PC-3 (cell line): Measurements from ENCODE around the gene EXOC4.

Experiments
- EZH2 ChIP-seq: fragments of 300-600 bp; sonication (generic); IDR thresholded peaks from one replicate; pipeline ENCODE4 v1.6.1; 2017; ENCODE audit warnings: antibody characterized with exemption, mild to moderate bottlenecking, low read length; ENCODE audit not compliant: unreplicated experiment
- EZH2phosphoT487 ChIP-seq: fragments of 300-600 bp; sonication (generic); IDR thresholded peaks from 2 replicates; pipeline ENCODE4 v1.6.1; 2018; ENCODE audit warnings: mild to moderate bottlenecking, antibody characterized with exemption, low read length, borderline replicate concordance
- TF ChIP-seq, protein P1 (sequence below): fragments of 300-600 bp; sonication (generic); conservative IDR thresholded peaks from 2 replicates; pipeline ENCODE4 v1.5.1; 2017; ENCODE audit warnings: antibody characterized with exemption, low read depth, mild to moderate bottlenecking, low read length

GRCh38 chr7:133491201-133491691, 238.4 kb downstream of the EXOC4 start:
- TF ChIP-seq, protein P1, sequence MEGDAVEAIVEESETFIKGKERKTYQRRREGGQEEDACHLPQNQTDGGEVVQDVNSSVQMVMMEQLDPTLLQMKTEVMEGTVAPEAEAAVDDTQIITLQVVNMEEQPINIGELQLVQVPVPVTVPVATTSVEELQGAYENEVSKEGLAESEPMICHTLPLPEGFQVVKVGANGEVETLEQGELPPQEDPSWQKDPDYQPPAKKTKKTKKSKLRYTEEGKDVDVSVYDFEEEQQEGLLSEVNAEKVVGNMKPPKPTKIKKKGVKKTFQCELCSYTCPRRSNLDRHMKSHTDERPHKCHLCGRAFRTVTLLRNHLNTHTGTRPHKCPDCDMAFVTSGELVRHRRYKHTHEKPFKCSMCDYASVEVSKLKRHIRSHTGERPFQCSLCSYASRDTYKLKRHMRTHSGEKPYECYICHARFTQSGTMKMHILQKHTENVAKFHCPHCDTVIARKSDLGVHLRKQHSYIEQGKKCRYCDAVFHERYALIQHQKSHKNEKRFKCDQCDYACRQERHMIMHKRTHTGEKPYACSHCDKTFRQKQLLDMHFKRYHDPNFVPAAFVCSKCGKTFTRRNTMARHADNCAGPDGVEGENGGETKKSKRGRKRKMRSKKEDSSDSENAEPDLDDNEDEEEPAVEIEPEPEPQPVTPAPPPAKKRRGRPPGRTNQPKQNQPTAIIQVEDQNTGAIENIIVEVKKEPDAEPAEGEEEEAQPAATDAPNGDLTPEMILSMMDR, result no peak
- TF ChIP-seq EZH2 (no peak), EZH2phosphoT487 (no peak)
